HG03280 (cell line): Measurements from ENCODE around the gene ZBP1.

ENCODE experiments used
- ATAC-seq: cut with Tn5 transposase; IDR thresholded peaks from one replicate; pipeline ENCODE4 v1.9.1; 2021; ENCODE audit warnings: mild to moderate bottlenecking, moderate library complexity; ENCODE audit not compliant: unreplicated experiment

ZBP1 gene, protein sequence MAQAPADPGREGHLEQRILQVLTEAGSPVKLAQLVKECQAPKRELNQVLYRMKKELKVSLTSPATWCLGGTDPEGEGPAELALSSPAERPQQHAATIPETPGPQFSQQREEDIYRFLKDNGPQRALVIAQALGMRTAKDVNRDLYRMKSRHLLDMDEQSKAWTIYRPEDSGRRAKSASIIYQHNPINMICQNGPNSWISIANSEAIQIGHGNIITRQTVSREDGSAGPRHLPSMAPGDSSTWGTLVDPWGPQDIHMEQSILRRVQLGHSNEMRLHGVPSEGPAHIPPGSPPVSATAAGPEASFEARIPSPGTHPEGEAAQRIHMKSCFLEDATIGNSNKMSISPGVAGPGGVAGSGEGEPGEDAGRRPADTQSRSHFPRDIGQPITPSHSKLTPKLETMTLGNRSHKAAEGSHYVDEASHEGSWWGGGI

GRCh38 chr20:57620274-57620990 is at the start of gene ZBP1:
ZBP1 (minus strand) TSS chr20:57620426; CDS start chr20:57620295, 131 bp downstream.
- ATAC-seq = peak; percentile 53

DNA sequence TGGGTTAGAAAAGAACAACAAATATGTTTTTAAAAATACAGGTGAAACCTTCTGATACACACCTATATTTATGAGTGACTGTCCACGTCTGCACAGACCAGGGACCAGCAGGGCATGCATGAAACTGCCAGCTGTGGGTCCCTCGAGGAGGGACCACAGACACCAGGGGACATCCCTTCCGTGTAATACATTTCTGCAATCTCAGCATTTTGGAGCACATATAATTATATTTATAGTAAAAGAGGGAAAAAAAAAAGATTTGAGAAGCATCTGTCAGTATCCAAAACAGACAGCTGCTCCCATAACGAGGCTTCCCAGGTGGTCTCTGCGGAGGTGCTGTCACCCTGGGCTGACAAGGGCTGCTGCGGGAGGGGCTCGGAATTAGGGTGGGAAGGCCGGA is 49.4 kb upstream of the ZBP1 start:
- ATAC-seq = no peak

GRCh38 chr20:57667924-57668782 is 47.9 kb upstream of the ZBP1 start:
- ATAC-seq = no peak

GRCh38 chr20:57667388-57667787 is 47.2 kb upstream of the ZBP1 start:
- ATAC-seq = no peak

GRCh38 chr20:57666834-57667157 is 46.6 kb upstream of the ZBP1 start:
- no peak for ATAC-seq

DNA sequence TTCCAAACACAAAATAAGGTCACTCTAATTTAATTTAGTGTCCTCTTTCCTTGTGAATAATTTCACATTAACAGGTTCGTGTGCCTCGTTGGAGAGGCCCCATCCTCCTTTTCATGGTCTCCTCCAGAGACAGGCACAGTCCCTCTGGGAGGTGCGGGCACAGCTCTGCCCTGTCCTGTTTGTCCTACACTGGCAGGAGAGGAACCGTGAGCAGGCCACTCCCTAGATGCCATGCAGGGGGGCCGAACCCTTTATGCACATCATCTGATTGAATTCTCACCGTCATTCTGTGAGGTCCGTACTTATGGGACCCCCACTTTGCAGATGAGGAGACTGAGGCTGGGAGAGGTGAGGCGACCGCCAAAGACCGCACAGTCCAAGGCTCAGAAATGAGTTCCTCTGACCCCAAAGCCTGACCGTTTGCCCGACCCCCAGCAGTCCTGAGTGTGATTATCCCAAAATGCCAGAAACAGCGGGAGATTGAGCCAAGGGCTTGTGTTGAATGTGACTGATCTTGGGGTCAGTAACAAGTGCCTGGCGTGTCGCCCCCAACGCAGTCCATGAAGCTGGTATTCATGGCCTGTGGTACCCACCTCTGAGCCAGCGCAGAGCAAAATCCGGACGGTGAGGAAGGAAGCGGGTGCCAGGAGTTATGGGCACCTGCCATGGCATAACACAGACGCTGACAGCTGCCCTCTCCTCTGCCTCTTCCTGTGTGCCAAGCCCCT is 46.0 kb upstream of the ZBP1 start:
- no peak for ATAC-seq

GRCh38 chr20:57665589-57665971 is 45.4 kb upstream of the ZBP1 start:
- no peak for ATAC-seq

DNA sequence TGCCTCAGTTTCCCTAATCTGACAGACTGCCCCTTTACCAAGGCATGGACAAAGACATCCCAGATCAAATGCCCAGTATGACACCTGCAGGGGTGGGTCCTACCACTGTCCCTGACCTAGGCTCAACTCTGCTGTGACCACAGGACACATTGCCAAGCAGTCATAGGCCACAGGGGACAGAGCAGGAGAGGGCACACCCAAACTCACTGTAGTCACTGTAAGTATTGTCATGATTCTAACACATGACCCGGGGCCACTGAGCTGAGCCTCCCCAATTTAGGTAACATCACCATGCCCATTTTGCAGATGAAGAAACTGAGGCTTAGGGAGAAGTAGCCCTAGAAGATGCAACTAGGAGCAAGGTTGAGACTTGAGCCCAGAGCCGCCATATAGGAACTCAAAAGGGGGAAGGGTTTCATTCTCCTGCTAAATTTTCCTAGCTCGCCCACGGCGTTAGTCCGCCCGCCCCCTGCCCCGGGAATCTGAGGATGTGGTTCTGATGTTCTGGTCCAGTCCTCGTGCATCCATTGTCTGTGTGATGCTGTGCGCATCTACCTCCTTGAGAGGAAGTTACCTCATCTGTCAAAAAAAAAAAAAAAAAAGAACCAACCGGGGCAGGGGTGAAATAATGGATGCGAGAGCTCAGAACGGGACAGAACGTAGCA is 44.8 kb upstream of the ZBP1 start:
- no peak for ATAC-seq

DNA sequence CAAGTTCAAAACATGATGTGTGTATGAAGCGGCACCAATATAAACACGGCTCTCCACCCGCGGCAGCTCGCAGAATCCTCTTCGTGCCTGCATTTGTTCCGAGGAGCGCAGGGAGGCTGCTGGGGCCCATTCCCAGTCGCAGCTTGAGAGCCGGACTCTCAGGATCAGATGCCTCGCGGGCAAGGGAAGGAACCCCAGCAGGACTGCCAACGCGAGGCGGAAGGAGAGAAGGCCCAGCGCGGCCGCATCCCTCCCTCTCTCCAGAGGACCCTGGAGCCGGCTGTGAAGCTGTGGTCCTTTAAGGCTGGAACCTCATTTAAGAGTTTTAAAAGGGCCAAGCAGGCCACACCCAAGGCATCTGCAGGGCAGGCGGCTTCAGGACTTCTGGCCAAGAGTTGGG is 44.2 kb upstream of the ZBP1 start:
- ATAC-seq = no peak

DNA sequence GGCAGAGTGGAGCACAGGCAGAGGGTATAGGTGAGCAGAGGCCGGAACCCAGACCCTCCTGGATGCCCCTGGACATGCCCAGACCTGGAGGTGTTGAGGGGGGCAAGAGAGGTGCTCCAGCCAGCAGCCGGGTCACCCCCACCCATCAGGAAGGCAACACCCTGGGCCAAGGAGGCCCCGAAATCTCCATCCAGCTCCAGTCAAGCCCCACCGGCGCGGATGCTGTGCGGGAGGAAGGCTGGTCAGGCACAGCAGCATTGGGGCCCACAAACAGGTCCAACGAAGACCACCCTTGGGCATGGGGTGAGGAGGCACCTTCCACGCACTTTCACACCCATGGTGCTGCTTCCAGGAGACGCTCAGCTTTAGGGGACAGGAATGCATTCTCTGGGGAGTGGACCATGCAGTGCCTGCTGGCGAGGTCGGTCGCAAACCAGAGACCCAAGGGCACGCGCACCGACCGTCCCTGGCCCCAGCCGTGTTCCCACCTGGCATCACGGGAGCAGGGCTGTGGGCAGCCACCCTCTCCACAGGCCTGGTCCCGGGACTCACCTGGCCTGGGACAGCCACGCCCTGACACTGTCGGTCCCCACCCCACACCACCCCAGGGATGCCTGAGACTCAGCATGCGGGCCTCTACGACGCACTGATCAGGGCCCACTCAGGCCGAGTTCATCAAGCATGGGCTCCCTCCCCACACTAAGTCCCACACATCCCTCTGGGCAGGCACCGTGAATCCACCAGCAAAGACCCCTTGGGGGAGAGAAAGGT is 43.6 kb upstream of the ZBP1 start:
- ATAC-seq = no peak

- no peak for ATAC-seq
These were observed 43.0 kb upstream of the ZBP1 start for GRCh38 chr20:57663241-57663640.

GRCh38 chr20:57662456-57663240 is 42.4 kb upstream of the ZBP1 start:
- ATAC-seq = no peak

DNA sequence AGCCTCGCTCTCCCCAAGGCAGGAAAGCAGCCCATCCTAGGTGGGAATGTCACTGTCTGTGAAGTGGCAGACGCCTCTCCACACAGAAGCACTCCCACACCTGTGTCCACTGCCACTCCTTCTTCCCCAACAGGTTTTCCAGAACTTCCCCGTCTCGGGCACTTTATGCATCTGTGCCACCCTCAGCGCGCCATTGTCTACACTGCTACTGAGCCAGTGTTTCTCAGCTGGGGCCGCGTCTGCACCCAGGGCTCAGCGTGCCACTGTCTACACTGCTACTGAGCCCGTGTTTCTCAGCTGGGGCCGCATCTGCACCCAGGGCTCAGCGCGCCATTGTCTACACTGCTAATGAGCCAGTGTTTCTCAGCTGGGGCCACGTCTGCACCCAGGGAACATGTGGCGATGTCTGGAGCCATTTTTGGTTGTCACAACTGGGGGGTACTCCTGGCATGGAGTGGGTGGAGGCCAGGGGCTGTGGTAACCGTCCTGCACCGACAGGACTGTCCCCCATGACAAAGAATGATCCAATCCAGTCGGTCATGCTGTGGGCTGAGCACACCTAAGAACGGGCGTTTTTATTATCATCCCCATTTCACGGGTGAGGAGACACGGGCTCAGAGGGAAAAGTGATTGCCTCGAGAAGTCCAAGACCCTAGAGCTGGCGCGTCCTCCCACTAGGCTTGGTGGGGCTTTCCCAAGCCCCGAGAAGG is 41.7 kb upstream of the ZBP1 start:
- no peak for ATAC-seq

GRCh38 chr20:57660922-57661745 is 40.9 kb upstream of the ZBP1 start:
- no peak for ATAC-seq

- ATAC-seq = no peak
These were observed 40.1 kb upstream of the ZBP1 start for GRCh38 chr20:57660181-57660921.

DNA sequence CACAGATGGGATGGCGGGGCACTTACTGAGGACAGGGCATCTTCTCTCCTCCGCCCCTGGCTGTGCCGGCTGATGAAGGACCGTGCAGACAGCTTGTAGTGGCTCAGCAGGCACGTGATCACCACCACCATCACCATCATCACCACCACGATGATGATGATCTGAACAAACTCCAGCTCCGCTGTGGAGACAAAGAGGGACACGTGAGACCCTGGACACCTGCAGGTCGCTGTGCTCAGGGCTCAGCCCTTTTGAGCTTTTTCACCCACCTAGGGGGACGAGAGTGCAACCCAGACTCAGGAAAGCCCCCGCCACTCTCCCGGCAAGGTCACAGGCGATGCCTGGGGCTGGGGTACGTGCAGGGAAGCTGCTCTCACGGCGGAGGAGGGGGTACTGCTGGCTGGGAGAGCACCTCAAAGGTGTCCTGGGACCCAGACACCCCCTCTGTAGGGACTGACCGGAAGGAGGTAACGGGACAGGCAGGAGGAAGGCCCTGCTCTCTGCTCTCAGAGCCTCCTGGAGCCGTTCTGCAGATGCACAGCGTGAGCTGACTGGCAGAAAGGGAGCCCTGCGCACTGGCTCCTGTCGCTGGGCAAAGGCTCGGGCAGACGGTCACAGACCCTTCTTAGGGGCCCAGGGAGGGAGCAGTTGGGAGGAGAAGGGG is 39.4 kb upstream of the ZBP1 start:
- ATAC-seq = no peak
